ENCODE measurements around the gene DNAJC15. TPM values are rescaled to one million over a fixed set of nuclear protein-coding genes. Genes with fewer than 3 reads are reported as not detected.

Gene DNAJC15
- total RNA-seq, 1 donor from 2014 or later: 2.3 TPM

GRCh38 chr13:43129511-43130110, 106.2 kb downstream of the DNAJC15 start:
- TF ChIP-seq CTCF (IDR thresholded peaks at IDR 0.05): no peak
- Histone ChIP-seq H3K4me3 (no peak overlapping the region), H3K4me1 (no peaks in the 10 kb centered on the region), H3K36me3 (no peaks in the 10 kb centered on the region), H3K27ac (no peak overlapping the region), H3K27me3 (no peaks in the 10 kb centered on the region), H3K9me3 (no peaks in the 10 kb centered on the region)
- no peak for DNase-seq (ENCODE audit: low spot score in 2 of 2)
- intact Hi-C loops (cut with DNase I): no loop called here

- intact Hi-C loops (cut with DNase I): no loop called here
- no peaks in the 10 kb centered on the region for H3K36me3 ChIP-seq
- no peak for DNase-seq (ENCODE audit: low spot score in 2 of 2)
- H3K27ac ChIP-seq: no peak overlapping the region
- no peaks in the 10 kb centered on the region for H3K4me1 ChIP-seq
- no peak overlapping the region for H3K4me3 ChIP-seq
- TF ChIP-seq CTCF (IDR thresholded peaks at IDR 0.05): no peak
- H3K9me3 ChIP-seq: no peaks in the 10 kb centered on the region
- H3K27me3 ChIP-seq: no peaks in the 10 kb centered on the region
Observed at GRCh38 chr13:43132257-43132656, 108.9 kb downstream of the DNAJC15 start.

GRCh38 chr13:43132911-43133310, 109.5 kb downstream of the DNAJC15 start:
- intact Hi-C loops (cut with DNase I): no loop called here
- Histone ChIP-seq H3K9me3 (no peaks in the 10 kb centered on the region), H3K27me3 (no peaks in the 10 kb centered on the region), H3K36me3 (no peaks in the 10 kb centered on the region), H3K27ac (no peak overlapping the region), H3K4me3 (no peak overlapping the region), H3K4me1 (no peaks in the 10 kb centered on the region)
- no peak for TF ChIP-seq CTCF (IDR thresholded peaks at IDR 0.05)
- no peak for DNase-seq (ENCODE audit: low spot score in 2 of 2)

DNA sequence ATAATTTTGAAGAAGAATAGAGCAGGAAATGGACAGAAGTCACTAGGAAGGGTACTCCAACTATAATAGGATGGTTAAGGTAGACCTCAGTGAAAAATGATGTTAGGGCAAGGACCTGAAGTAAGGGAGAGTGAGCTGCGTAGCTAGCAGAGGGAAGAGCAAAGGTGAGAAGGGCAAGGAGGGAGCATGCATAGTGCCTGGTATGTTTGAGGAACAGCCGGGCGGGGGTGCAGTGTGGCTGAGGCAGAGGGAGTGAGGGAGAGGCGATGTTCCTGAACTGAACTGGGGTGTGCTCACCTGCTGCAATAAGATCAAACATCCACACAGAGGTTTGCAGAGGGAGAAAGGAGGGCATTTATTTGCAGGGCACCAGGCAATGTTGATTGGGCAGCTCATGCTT, 110.4 kb downstream of the DNAJC15 start:
- intact Hi-C loops (cut with DNase I): no loop called here
- no peak overlapping the region for H3K27ac ChIP-seq
- no peaks in the 10 kb centered on the region for H3K4me1 ChIP-seq
- H3K4me3 ChIP-seq: no peak overlapping the region
- TF ChIP-seq CTCF (IDR thresholded peaks at IDR 0.05): no peak
- no peaks in the 10 kb centered on the region for H3K9me3 ChIP-seq
- no peaks in the 10 kb centered on the region for H3K36me3 ChIP-seq
- no peak for DNase-seq (ENCODE audit: low spot score in 2 of 2)
- H3K27me3 ChIP-seq: no peaks in the 10 kb centered on the region

GRCh38 chr13:43134868-43135267, 111.5 kb downstream of the DNAJC15 start:
- H3K9me3 ChIP-seq: no peaks in the 10 kb centered on the region
- intact Hi-C loops (cut with DNase I): no loop called here
- TF ChIP-seq CTCF (IDR thresholded peaks at IDR 0.05): no peak
- no peak overlapping the region for H3K4me3 ChIP-seq
- no peaks in the 10 kb centered on the region for H3K27me3 ChIP-seq
- no peaks in the 10 kb centered on the region for H3K4me1 ChIP-seq
- no peaks in the 10 kb centered on the region for H3K36me3 ChIP-seq
- H3K27ac ChIP-seq: no peak overlapping the region
- DNase-seq (ENCODE audit: low spot score in 2 of 2): no peak

DNA sequence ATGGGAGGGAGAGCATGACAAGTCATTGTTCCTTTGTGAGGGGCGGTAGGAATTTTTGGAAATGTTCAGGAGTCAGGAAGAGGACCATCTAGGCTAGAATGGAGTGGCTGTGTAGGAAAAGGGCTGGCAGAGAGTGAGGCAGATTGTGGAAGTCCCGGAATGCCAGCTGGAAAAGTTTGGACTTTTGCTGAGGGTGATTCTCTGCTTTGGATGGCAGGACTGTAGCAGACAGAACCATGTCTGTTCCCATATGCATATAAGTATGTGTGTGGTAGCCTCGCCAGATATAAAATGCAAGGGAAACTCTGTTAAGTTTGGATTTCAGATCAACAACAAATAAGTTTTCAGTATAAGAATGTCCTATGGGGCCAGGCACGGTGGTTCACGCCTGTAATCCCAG, 112.1 kb downstream of the DNAJC15 start:
- Histone ChIP-seq H3K36me3 (no peaks in the 10 kb centered on the region), H3K9me3 (no peaks in the 10 kb centered on the region), H3K4me3 (no peak overlapping the region), H3K27me3 (no peaks in the 10 kb centered on the region), H3K4me1 (no peaks in the 10 kb centered on the region), H3K27ac (no peak overlapping the region)
- no peak for DNase-seq (ENCODE audit: low spot score in 2 of 2)
- intact Hi-C loops (cut with DNase I): no loop called here
- TF ChIP-seq CTCF (IDR thresholded peaks at IDR 0.05): no peak

All from ascending aorta (tissue), 2 donors.